HCT116 (cell line): ENCODE results near the gene EFEMP2. TPM values are rescaled to one million over a fixed set of nuclear protein-coding genes. Genes with fewer than 3 reads are reported as not detected.

Source experiments
- ATAC-seq: fragments of 200-7000 bp; cut with Tn5 transposase; 2 replicates; pipeline ENCODE4 v1.9.1; 2020; ENCODE audit warnings: mild to moderate bottlenecking, moderate library complexity
- BruUV-seq: library from RNA; stranded (reverse); fragments of 400-500 nt; replicated peaks from 2 replicates; lab custom pipeline; 2021; lab: Mats Ljungman, UMichigan
- CTCF ChIA-PET: fragments of 300-600 bp; sonication (Branson Sonifier 250); formaldehyde crosslinking; loops from one replicate; lab custom pipeline; 2021; ENCODE audit warnings: antibody characterized with exemption; lab: Charles Lee
- POLR2A ChIA-PET: fragments of 300-600, 350-600 bp; sonication (Branson Sonifier 250); formaldehyde crosslinking; loops from one replicate; lab custom pipeline; 2021; ENCODE audit warnings: antibody characterized with exemption; lab: Charles Lee
- RAD21 ChIA-PET, 2 experiments: fragments of 300-600 bp; sonication (Branson Sonifier 250); formaldehyde crosslinking; loops; one replicate each; lab custom pipeline; 2023; ENCODE audit warnings: low total read pairs in 2 of 2; ENCODE audit not compliant: uncharacterized antibody in 2 of 2, unreplicated experiment in 2 of 2, low non-redundant PET in 1 of 2; lab: Charles Lee
- DNase-seq: peaks from one replicate; pipeline ENCODE4 v3.0.0-alpha.2; 2010; ENCODE audit warnings: low read depth, low spot score
- H2AFZ ChIP-seq: fragments of 200-600 bp; shearing (Covaris generic), sonication (generic); 2 replicates; pipeline ENCODE4 v1.6.1; 2017; ENCODE audit warnings: low read depth, mixed run types, mixed read lengths, antibody characterized with exemption, low read length; ENCODE audit not compliant: poor library complexity, severe bottlenecking
- H3K27ac ChIP-seq: 2 replicates; pipeline ENCODE4 v1.5.1; 2012; ENCODE audit warnings: low read depth, low read length
- H3K27me3 ChIP-seq: fragments of 200-600 bp; sonication (generic); 2 replicates; pipeline ENCODE4 v1.6.1; 2016; ENCODE audit warnings: mixed run types, low read length, mixed read lengths; ENCODE audit not compliant: insufficient read depth
- H3K36me3 ChIP-seq, 2 experiments: fragments of 200-500 bp in 1 of 2; fragments of 200-600 bp in 1 of 2; sonication (Bioruptor generic) in 1 of 2; sonication (generic) in 1 of 2; 2 replicates each; pipeline versions ENCODE4 v1.5.1 to v1.6.1; 2014 to 2016; ENCODE audit warnings: low read length in 2 of 2, inconsistent platforms in 1 of 2, mixed read lengths in 1 of 2, mixed run types in 1 of 2; ENCODE audit not compliant: insufficient read depth in 2 of 2, control insufficient read depth in 1 of 2
- H3K4me1 ChIP-seq, 2 experiments: fragments of 200-600 bp in 1 of 2; sonication (generic) in 1 of 2; 2 replicates each; pipeline versions ENCODE4 v1.5.1 to v1.6.1; 2012 to 2017; ENCODE audit warnings: low read length in 2 of 2, inconsistent platforms in 1 of 2, mild to moderate bottlenecking in 1 of 2, mixed read lengths in 1 of 2, mixed run types in 1 of 2, moderate library complexity in 1 of 2; ENCODE audit not compliant: insufficient read depth in 2 of 2, control insufficient read depth in 1 of 2
- H3K4me2 ChIP-seq: fragments of 200-600 bp; sonication (generic); 2 replicates; pipeline ENCODE4 v1.6.1; 2017; ENCODE audit warnings: mixed run types, low read length, mixed read lengths
- H3K4me3 ChIP-seq, 2 experiments: fragments of 200-600 bp in 1 of 2; sonication (generic) in 1 of 2; replicated peaks in 1 of 2; 2 replicates each; pipeline ENCODE4 v1.5.1; 2011 to 2016; ENCODE audit warnings: low read length in 2 of 2, control low read depth in 1 of 2, low read depth in 1 of 2, mild to moderate bottlenecking in 1 of 2, mixed read lengths in 1 of 2, mixed run types in 1 of 2
- H3K79me2 ChIP-seq: fragments of 200-600 bp; sonication (generic); 2 replicates; pipeline ENCODE4 v1.6.1; 2017; ENCODE audit warnings: mild to moderate bottlenecking, mixed run types, low read length, moderate library complexity, mixed read lengths; ENCODE audit not compliant: insufficient read depth
- H3K9ac ChIP-seq: fragments of 200-600 bp; sonication (generic); 2 replicates; pipeline ENCODE4 v1.6.1; 2016; ENCODE audit warnings: low read length, mixed read lengths
- H3K9me2 ChIP-seq: fragments of 200-600 bp; sonication (generic), shearing (Covaris generic); 2 replicates; pipeline ENCODE4 v1.6.1; 2017; ENCODE audit warnings: mixed run types, mild to moderate bottlenecking, moderate library complexity; ENCODE audit not compliant: insufficient read depth
- H3K9me3 ChIP-seq, 2 experiments: fragments of 200-500 bp in 1 of 2; fragments of 200-600 bp in 1 of 2; sonication (Bioruptor generic) in 1 of 2; sonication (generic) in 1 of 2; 2 replicates each; pipeline ENCODE4 v1.6.1; 2014 to 2017; ENCODE audit warnings: low read length in 2 of 2, mixed read lengths in 2 of 2, inconsistent platforms in 1 of 2, low read depth in 1 of 2, mild to moderate bottlenecking in 1 of 2, mixed run types in 1 of 2, moderate library complexity in 1 of 2; ENCODE audit not compliant: control insufficient read depth in 1 of 2, insufficient read depth in 1 of 2
- H4K20me1 ChIP-seq: fragments of 200-600 bp; sonication (generic), shearing (Covaris generic); 2 replicates; pipeline ENCODE4 v1.6.1; 2017; ENCODE audit warnings: mixed run types, mild to moderate bottlenecking, moderate library complexity; ENCODE audit not compliant: insufficient read depth
- CEBPB ChIP-seq: IDR thresholded peaks from 2 replicates; pipeline ENCODE4 v1.6.1; 2012; ENCODE audit warnings: low read depth
- YY1 ChIP-seq: IDR thresholded peaks from 2 replicates; pipeline ENCODE4 v1.6.1; 2011; ENCODE audit warnings: low read length, low read depth, moderate library complexity, mild to moderate bottlenecking; ENCODE audit not compliant: insufficient replicate concordance; ENCODE audit errors: extremely low read depth
- intact Hi-C: fragments of 100-400 bp; cut with micrococcal nuclease; formaldehyde crosslinking; loops from 2 replicates; pipeline ENCODE4 v1.10.0; 2022
- total RNA-seq: library from RNA; stranded (reverse); gene quantifications from one replicate; pipeline ENCODE4 v1.2.1, GENCODE V29; 2021; ENCODE audit not compliant: unreplicated experiment
- TF ChIP-seq, protein P1 (sequence below): IDR thresholded peaks from 2 replicates; pipeline ENCODE4 v1.6.1; 2012
- TF ChIP-seq, protein P2 (sequence below): IDR thresholded peaks from 2 replicates; pipeline ENCODE4 v1.6.1; 2011; ENCODE audit warnings: mild to moderate bottlenecking, low read length, moderate library complexity; ENCODE audit not compliant: insufficient replicate concordance; ENCODE audit errors: extremely low read depth

Gene EFEMP2
- total RNA-seq, 1 experiment from 2014 or later = 8.4 TPM

DNA sequence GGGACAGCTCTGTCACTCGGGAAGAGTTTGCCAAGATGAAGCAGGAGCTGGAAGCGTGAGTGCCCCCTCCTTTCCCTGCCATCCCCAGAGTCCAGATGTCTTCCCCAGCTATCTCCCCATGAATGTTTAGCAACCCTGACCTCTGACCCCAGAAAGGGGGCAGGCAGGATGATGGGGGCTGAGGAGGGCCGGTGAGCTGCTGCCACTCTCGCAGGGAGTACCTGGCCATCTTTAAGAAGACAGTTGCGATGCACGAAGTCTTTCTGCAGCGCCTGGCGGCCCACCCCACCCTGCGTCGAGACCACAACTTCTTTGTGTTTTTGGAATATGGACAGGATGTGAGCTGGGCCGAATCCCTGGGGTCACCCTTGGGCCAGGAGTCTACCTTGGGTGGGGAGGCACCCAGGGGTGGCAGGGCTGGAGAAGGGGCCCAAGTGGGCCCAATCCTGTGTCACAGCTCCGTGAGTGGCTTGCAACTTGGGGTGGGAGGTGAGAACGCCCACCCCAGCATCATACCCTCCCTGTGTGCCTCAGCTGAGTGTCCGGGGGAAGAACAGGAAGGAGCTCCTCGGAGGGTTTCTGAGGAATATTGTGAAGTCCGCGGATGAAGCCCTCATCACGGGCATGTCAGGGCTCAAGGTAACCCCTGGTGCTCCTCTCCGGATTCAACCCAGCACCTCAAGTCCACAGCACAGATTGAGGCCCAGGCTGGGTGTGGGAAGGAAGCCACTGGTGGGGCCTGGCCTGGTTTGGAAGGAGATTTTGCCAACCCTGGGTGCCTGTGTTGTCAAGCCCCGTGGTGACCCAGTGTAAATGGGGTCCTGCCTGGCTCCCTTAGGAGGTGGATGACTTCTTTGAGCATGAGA is 22.1 kb downstream of the EFEMP2 start:
- H3K79me2 ChIP-seq = peaks cover 17% of the 10 kb centered on the region
- ChIA-PET RAD21 (no interaction called here), POLR2A (interaction anchor here (1.1 to 4.2 kb wide), 3 partner anchors 8 to 21 kb away, joined by 4 to 16 read pairs (median 8); partner anchors contain the start of genes CFL1 and MUS81), CTCF (interaction anchor here (1.0 to 2.4 kb wide), 8 partner anchors 8 to 138 kb away, joined by 3 to 15 read pairs (median 4); partner anchors contain the start of genes FIBP, KAT5 and MUS81)
- no peaks in the 10 kb centered on the region for H3K9me2 ChIP-seq
- H3K27ac ChIP-seq = no peak overlapping the region
- no peak overlapping the region for H2AFZ ChIP-seq
- no peaks in the 10 kb centered on the region for H3K27me3 ChIP-seq
- H3K36me3 ChIP-seq = peaks cover 20 to 42% of the 10 kb centered on the region in 2 experiments
- peaks cover 0 to 1% of the 10 kb centered on the region in 2 experiments; a peak in 1 of 4 replicates for H3K4me1 ChIP-seq
- no TSS peak for BruUV-seq
- TF ChIP-seq, protein P1, sequence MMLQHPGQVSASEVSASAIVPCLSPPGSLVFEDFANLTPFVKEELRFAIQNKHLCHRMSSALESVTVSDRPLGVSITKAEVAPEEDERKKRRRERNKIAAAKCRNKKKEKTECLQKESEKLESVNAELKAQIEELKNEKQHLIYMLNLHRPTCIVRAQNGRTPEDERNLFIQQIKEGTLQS = no peak
- no peak for TF ChIP-seq YY1
- TF ChIP-seq, protein P2, sequence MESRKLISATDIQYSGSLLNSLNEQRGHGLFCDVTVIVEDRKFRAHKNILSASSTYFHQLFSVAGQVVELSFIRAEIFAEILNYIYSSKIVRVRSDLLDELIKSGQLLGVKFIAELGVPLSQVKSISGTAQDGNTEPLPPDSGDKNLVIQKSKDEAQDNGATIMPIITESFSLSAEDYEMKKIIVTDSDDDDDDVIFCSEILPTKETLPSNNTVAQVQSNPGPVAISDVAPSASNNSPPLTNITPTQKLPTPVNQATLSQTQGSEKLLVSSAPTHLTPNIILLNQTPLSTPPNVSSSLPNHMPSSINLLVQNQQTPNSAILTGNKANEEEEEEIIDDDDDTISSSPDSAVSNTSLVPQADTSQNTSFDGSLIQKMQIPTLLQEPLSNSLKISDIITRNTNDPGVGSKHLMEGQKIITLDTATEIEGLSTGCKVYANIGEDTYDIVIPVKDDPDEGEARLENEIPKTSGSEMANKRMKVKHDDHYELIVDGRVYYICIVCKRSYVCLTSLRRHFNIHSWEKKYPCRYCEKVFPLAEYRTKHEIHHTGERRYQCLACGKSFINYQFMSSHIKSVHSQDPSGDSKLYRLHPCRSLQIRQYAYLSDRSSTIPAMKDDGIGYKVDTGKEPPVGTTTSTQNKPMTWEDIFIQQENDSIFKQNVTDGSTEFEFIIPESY = no peak
- TF ChIP-seq CEBPB = no peak
- DNase-seq (no peak), ATAC-seq (no peak)
- H3K4me2 ChIP-seq = no peak overlapping the region
- intact Hi-C loops = no loop called here
- no peak overlapping the region for H3K4me3 ChIP-seq
- no peaks in the 10 kb centered on the region; a peak in 1 of 4 replicates for H3K9me3 ChIP-seq
- H3K9ac ChIP-seq = no peak overlapping the region
- peaks cover 2% of the 10 kb centered on the region; the same call in 1 of the 2 replicates for H4K20me1 ChIP-seq
